Caco-2 (cell line): ENCODE measurements around the gene GAREM1. TPM values are rescaled to one million over a fixed set of nuclear protein-coding genes. Genes with fewer than 3 reads are reported as not detected.
"Not testable (repeated sequence)": the region's sequence is repeated elsewhere in the genome, so short reads cannot be mapped to it uniquely, and the experiment has no call there.

Experiments
- BruUV-seq: library from RNA; stranded (reverse); fragments of 400-500 nt; replicated peaks from 2 replicates; lab custom pipeline; 2021; lab: Mats Ljungman, UMichigan
- CTCF ChIA-PET: fragments of 300-600 bp; sonication (Branson Sonifier 250); formaldehyde crosslinking; loops from one replicate; lab custom pipeline; 2022; ENCODE audit warnings: antibody characterized with exemption; lab: Charles Lee
- POLR2A ChIA-PET: fragments of 300-600 bp; sonication (Branson Sonifier 250); formaldehyde crosslinking; loops from one replicate; lab custom pipeline; 2022; ENCODE audit warnings: antibody characterized with exemption; lab: Charles Lee
- DNase-seq, 2 experiments: peaks; one replicate each; pipeline versions ENCODE4 v3.0.0 to v3.0.0-alpha.2; 2020 to 2022
- H3K27me3 ChIP-seq: replicated peaks from 2 replicates; pipeline ENCODE4 v1.6.0; 2011; ENCODE audit warnings: low read length; ENCODE audit not compliant: control insufficient read depth, insufficient read depth
- H3K36me3 ChIP-seq: 2 replicates; pipeline ENCODE4 v1.5.1; 2011; ENCODE audit warnings: low read length; ENCODE audit not compliant: control insufficient read depth, insufficient read depth
- H3K4me1 ChIP-seq: fragments of 250-450 bp; sonication (Bioruptor Pico); 2 replicates; pipeline ENCODE4 v1.5.1; 2020; ENCODE audit warnings: mild to moderate bottlenecking
- H3K4me3 ChIP-seq: 2 replicates; pipeline ENCODE4 v1.5.1; 2011; ENCODE audit warnings: low read depth, mild to moderate bottlenecking, control low read depth, low read length
- H3K9me3 ChIP-seq: fragments of 250-450 bp; sonication (Bioruptor Pico); 2 replicates; pipeline ENCODE4 v1.5.1; 2020; ENCODE audit warnings: mild to moderate bottlenecking, moderate library complexity
- H3K27ac Mint-ChIP-seq: one replicate; pipeline ENCODE4 v1.8.0; 2022; ENCODE audit warnings: mixed read lengths; ENCODE audit not compliant: unreplicated experiment
- H3K27me3 Mint-ChIP-seq: one replicate; pipeline ENCODE4 v1.8.0; 2022; ENCODE audit warnings: mixed read lengths; ENCODE audit not compliant: insufficient read depth, unreplicated experiment
- H3K36me3 Mint-ChIP-seq: one replicate; pipeline ENCODE4 v1.8.0; 2022; ENCODE audit warnings: mild to moderate bottlenecking, mixed read lengths; ENCODE audit not compliant: insufficient read depth, unreplicated experiment
- H3K4me1 Mint-ChIP-seq: one replicate; pipeline ENCODE4 v1.8.0; 2022; ENCODE audit warnings: low read depth, mixed read lengths; ENCODE audit not compliant: unreplicated experiment
- H3K4me3 Mint-ChIP-seq: one replicate; pipeline ENCODE4 v1.8.0; 2022; ENCODE audit warnings: mild to moderate bottlenecking, moderate library complexity, mixed read lengths; ENCODE audit not compliant: unreplicated experiment
- H3K9me3 Mint-ChIP-seq: one replicate; pipeline ENCODE4 v1.8.0; 2022; ENCODE audit warnings: mixed read lengths; ENCODE audit not compliant: unreplicated experiment
- CTCF ChIP-seq, 2 experiments: fragments of 200-600 bp in 1 of 2; IDR thresholded peaks; 1 replicate in 1 of 2; 2 replicates in 1 of 2; pipeline versions ENCODE4 v1.5.1 to v1.8.0; 2011 to 2022; ENCODE audit warnings: antibody characterized with exemption in 1 of 2, control low read depth in 1 of 2, inconsistent platforms in 1 of 2, low read depth in 1 of 2, low read length in 1 of 2, mild to moderate bottlenecking in 1 of 2, moderate library complexity in 1 of 2; ENCODE audit not compliant: insufficient read depth in 1 of 2, severe bottlenecking in 1 of 2, unreplicated experiment in 1 of 2
- intact Hi-C: fragments of 100-400 bp; cut with micrococcal nuclease; formaldehyde crosslinking; loops from one replicate; pipeline ENCODE4 v1.10.0; 2022; ENCODE audit not compliant: unreplicated experiment
- total RNA-seq: library from RNA; stranded (reverse); gene quantifications from 2 replicates; pipeline ENCODE4 v1.2.3, GENCODE V29; 2022

The GAREM1 gene
- total RNA-seq, 1 experiment from 2014 or later: 0.50 TPM

DNA sequence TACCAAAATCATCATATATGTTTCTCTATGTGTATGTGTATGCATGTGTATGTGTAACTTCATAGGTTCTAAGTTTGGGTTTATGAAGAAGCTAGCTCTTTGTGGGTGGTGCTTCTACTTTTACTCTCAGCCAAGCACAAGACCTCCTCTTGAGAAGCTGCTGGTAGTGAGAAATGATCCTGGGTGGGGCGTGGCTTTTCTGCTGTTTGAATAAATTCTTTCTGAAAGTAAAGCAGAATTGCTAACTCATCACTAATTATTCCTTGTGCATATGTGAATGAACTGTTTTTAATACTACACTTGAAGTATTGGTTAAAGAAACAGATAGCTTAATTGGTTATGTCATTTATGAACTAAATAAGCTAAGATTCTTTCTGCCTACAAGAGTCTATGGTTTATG lies 7.6 kb upstream of the GAREM1 start:
- no peaks in the 10 kb centered on the region for H3K36me3 Mint-ChIP-seq
- H3K36me3 ChIP-seq: no peaks in the 10 kb centered on the region
- no TSS peak for BruUV-seq
- H3K27ac Mint-ChIP-seq: no peak overlapping the region
- no peaks in the 10 kb centered on the region for H3K27me3 ChIP-seq
- no peaks in the 10 kb centered on the region for H3K9me3 ChIP-seq
- no peak overlapping the region for H3K4me3 ChIP-seq
- peaks cover under 1% of the 10 kb centered on the region for H3K27me3 Mint-ChIP-seq
- TF ChIP-seq CTCF (IDR thresholded peaks at IDR 0.05; ENCODE audit: insufficient read depth in 1 of 2, low read depth in 1 of 2, low read length in 1 of 2, severe bottlenecking in 1 of 2, unreplicated experiment in 1 of 2): no peak
- H3K4me1 ChIP-seq: no peaks in the 10 kb centered on the region
- H3K4me3 Mint-ChIP-seq: no peak overlapping the region
- intact Hi-C loops: no loop called here
- DNase-seq: no peak
- ChIA-PET CTCF (no interaction called here), POLR2A (no interaction called here)
- no peaks in the 10 kb centered on the region for H3K4me1 Mint-ChIP-seq
- H3K9me3 Mint-ChIP-seq: no peaks in the 10 kb centered on the region

DNA sequence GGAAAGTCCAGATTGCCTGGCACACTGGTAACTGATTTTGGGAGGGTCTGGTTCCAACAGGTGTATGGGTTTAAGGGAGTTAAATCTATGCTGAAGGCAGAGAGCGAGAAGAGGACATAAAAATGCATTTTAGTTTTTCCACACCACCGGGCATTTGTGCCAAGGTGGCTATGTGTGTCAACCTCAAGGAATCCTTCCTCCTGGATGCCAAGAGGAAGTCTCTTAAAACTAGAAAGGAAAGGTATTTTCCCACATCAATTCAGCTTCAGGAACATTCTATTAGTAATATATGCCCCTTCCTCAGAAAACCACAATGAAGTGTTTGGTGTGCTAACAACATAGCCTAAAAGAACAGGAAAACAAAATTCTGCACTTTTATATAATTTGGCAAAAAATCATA lies 5.4 kb upstream of the GAREM1 start:
- Histone ChIP-seq H3K4me1 (no peaks in the 10 kb centered on the region), H3K4me3 (no peak overlapping the region), H3K27me3 (no peaks in the 10 kb centered on the region), H3K9me3 (no peaks in the 10 kb centered on the region), H3K36me3 (no peaks in the 10 kb centered on the region)
- no peak for DNase-seq
- H3K9me3 Mint-ChIP-seq: no peaks in the 10 kb centered on the region
- CTCF ChIA-PET: no interaction called here
- H3K4me1 Mint-ChIP-seq: no peaks in the 10 kb centered on the region
- TF ChIP-seq CTCF (IDR thresholded peaks at IDR 0.05; ENCODE audit: insufficient read depth in 1 of 2, low read depth in 1 of 2, low read length in 1 of 2, severe bottlenecking in 1 of 2, unreplicated experiment in 1 of 2): no peak
- BruUV-seq: no TSS peak
- no peaks in the 10 kb centered on the region for H3K36me3 Mint-ChIP-seq
- no peaks in the 10 kb centered on the region for H3K27me3 Mint-ChIP-seq
- no peak overlapping the region for H3K4me3 Mint-ChIP-seq
- POLR2A ChIA-PET: no interaction called here
- H3K27ac Mint-ChIP-seq: no peak overlapping the region
- intact Hi-C loops: no loop called here

GRCh38 chr18:32475069-32475468 lies 4.4 kb upstream of the GAREM1 start:
- H3K4me3 ChIP-seq, DNase-seq, H3K27me3 Mint-ChIP-seq, H3K27me3 ChIP-seq, H3K9me3 ChIP-seq, H3K9me3 Mint-ChIP-seq, H3K27ac Mint-ChIP-seq, H3K36me3 ChIP-seq, POLR2A ChIA-PET, H3K4me1 ChIP-seq, intact Hi-C loops, H3K4me3 Mint-ChIP-seq, H3K36me3 Mint-ChIP-seq, BruUV-seq, CTCF ChIA-PET, H3K4me1 Mint-ChIP-seq: not testable (repeated sequence)

- intact Hi-C loops: no loop called here
- CTCF ChIA-PET: no interaction called here
- DNase-seq: no peak
- no peaks in the 10 kb centered on the region for H3K27me3 ChIP-seq
- no peaks in the 10 kb centered on the region for H3K4me1 Mint-ChIP-seq
- no peak overlapping the region for H3K27ac Mint-ChIP-seq
- H3K36me3 Mint-ChIP-seq: no peaks in the 10 kb centered on the region
- H3K4me3 ChIP-seq: no peak overlapping the region
- H3K4me1 ChIP-seq: no peaks in the 10 kb centered on the region
- no peaks in the 10 kb centered on the region for H3K36me3 ChIP-seq
- no peaks in the 10 kb centered on the region for H3K9me3 Mint-ChIP-seq
- H3K9me3 ChIP-seq: no peaks in the 10 kb centered on the region
- TF ChIP-seq CTCF (IDR thresholded peaks at IDR 0.05; ENCODE audit: insufficient read depth in 1 of 2, low read depth in 1 of 2, low read length in 1 of 2, severe bottlenecking in 1 of 2, unreplicated experiment in 1 of 2): no peak
- H3K4me3 Mint-ChIP-seq: no peak overlapping the region
- POLR2A ChIA-PET: no interaction called here
- no TSS peak for BruUV-seq
- H3K27me3 Mint-ChIP-seq: peaks cover 4% of the 10 kb centered on the region
Measured at GRCh38 chr18:32473325-32473724, 2.6 kb upstream of the GAREM1 start.
